ENCODE measurements around the gene GGACT. TPM values are rescaled to one million over a fixed set of nuclear protein-coding genes. Genes with fewer than 3 reads are reported as not detected.

Gene GGACT
- total RNA-seq, 3 donors from 2014 or later (not counting 1 experiment from before 2014, with no cell fraction given): 8.8 to 16.4 (median 15.1) TPM

- H3K27me3 Mint-ChIP-seq (ENCODE audit: low read depth in 2 of 2): no peaks in the 10 kb centered on the region
- H3K36me3 Mint-ChIP-seq: no peaks in the 10 kb centered on the region
- H3K27ac Mint-ChIP-seq: no peak overlapping the region
- ATAC-seq (no peak), DNase-seq (no peak)
- intact Hi-C loops (cut with micrococcal nuclease): no loop called here
- Histone ChIP-seq H3K4me1 (ENCODE audit: control insufficient read depth, insufficient read depth, low read length) (peaks cover 5% of the 10 kb centered on the region), H3K27ac (ENCODE audit: low read length) (no peak overlapping the region), H3K27me3 (ENCODE audit: control insufficient read depth, insufficient read depth, low read length) (no peaks in the 10 kb centered on the region), H3K4me3 (ENCODE audit: low read length) (no peak overlapping the region), H3K36me3 (ENCODE audit: control insufficient read depth, insufficient read depth, low read length) (peaks cover under 1% of the 10 kb centered on the region), H3K9me3 (ENCODE audit: control insufficient read depth, insufficient read depth, low read length) (no peaks in the 10 kb centered on the region)
- H3K9me3 Mint-ChIP-seq: no peaks in the 10 kb centered on the region
- H3K4me1 Mint-ChIP-seq: peaks cover under 1 to 10% of the 10 kb centered on the region in 2 donors
- H3K4me3 Mint-ChIP-seq: no peak overlapping the region
- no peak for TF ChIP-seq CTCF (IDR thresholded peaks at IDR 0.05)
- WGBS (ENCODE audit: insufficient coverage): 96% methylated on average over 14 of the region's 14 CpGs
Measured at GRCh38 chr13:100523411-100523810, 65.2 kb downstream of the GGACT start.

- H3K9me3 Mint-ChIP-seq: no peaks in the 10 kb centered on the region
- ATAC-seq (no peak), DNase-seq (no peak)
- Histone ChIP-seq H3K36me3 (ENCODE audit: control insufficient read depth, insufficient read depth, low read length) (no peaks in the 10 kb centered on the region), H3K27me3 (ENCODE audit: control insufficient read depth, insufficient read depth, low read length) (no peaks in the 10 kb centered on the region), H3K9me3 (ENCODE audit: control insufficient read depth, insufficient read depth, low read length) (no peaks in the 10 kb centered on the region), H3K27ac (ENCODE audit: low read length) (no peak overlapping the region), H3K4me1 (ENCODE audit: control insufficient read depth, insufficient read depth, low read length) (peaks cover 7% of the 10 kb centered on the region), H3K4me3 (ENCODE audit: low read length) (no peak overlapping the region)
- peaks cover 6 to 16% of the 10 kb centered on the region in 2 donors for H3K4me1 Mint-ChIP-seq
- intact Hi-C loops (cut with micrococcal nuclease): no loop called here
- no peak overlapping the region for H3K27ac Mint-ChIP-seq
- no peaks in the 10 kb centered on the region for H3K27me3 Mint-ChIP-seq (ENCODE audit: low read depth in 2 of 2)
- TF ChIP-seq CTCF (IDR thresholded peaks at IDR 0.05): no peak
- H3K4me3 Mint-ChIP-seq: no peak overlapping the region
- no peaks in the 10 kb centered on the region for H3K36me3 Mint-ChIP-seq
- 94% methylated on average over 9 of the region's 9 CpGs for WGBS (ENCODE audit: insufficient coverage)
Measured at GRCh38 chr13:100522618-100523309, 65.8 kb downstream of the GGACT start.

GRCh38 chr13:100521851-100522617, 66.6 kb downstream of the GGACT start:
- Histone ChIP-seq H3K27me3 (ENCODE audit: control insufficient read depth, insufficient read depth, low read length) (no peaks in the 10 kb centered on the region), H3K4me1 (ENCODE audit: control insufficient read depth, insufficient read depth, low read length) (peaks cover 11% of the 10 kb centered on the region), H3K36me3 (ENCODE audit: control insufficient read depth, insufficient read depth, low read length) (no peaks in the 10 kb centered on the region), H3K27ac (ENCODE audit: low read length) (no peak overlapping the region), H3K9me3 (ENCODE audit: control insufficient read depth, insufficient read depth, low read length) (no peaks in the 10 kb centered on the region), H3K4me3 (ENCODE audit: low read length) (no peak overlapping the region)
- peaks cover 10 to 22% of the 10 kb centered on the region in 2 donors for H3K4me1 Mint-ChIP-seq
- peak in 1 of 2 donors; percentile 40 for DNase-seq
- peak overlapping the region; percentile 53 for H3K4me3 Mint-ChIP-seq
- no peaks in the 10 kb centered on the region for H3K9me3 Mint-ChIP-seq
- WGBS (ENCODE audit: insufficient coverage): 57% methylated on average over 19 of the region's 19 CpGs
- no peak for TF ChIP-seq CTCF (IDR thresholded peaks at IDR 0.05)
- ATAC-seq: peak in 2 of 3 donors; percentile 31 to 65
- no peaks in the 10 kb centered on the region for H3K27me3 Mint-ChIP-seq (ENCODE audit: low read depth in 2 of 2)
- H3K27ac Mint-ChIP-seq: no peak overlapping the region
- no peaks in the 10 kb centered on the region for H3K36me3 Mint-ChIP-seq
- intact Hi-C loops (cut with micrococcal nuclease): no loop called here

Data from natural killer cell (primary cell).